GM23338 (cell line): ENCODE results near the gene DPH6. TPM values are rescaled to one million over a fixed set of nuclear protein-coding genes. Genes with fewer than 3 reads are reported as not detected.
A peak's percentile ranks its signal among the peaks of the same experiment; 100 is the strongest.

Source experiments
- ATAC-seq: fragments of 200-7000 bp; cut with Tn5 transposase; 3 replicates; pipeline ENCODE4 v1.9.1; 2020
- DNase-seq: peaks from one replicate; pipeline ENCODE4 v3.0.0-alpha.2; 2015; ENCODE audit warnings: low spot score
- H2AFZ ChIP-seq: fragments of 200-600 bp; sonication (generic); 2 replicates; pipeline ENCODE4 v1.8.0; 2016; ENCODE audit warnings: antibody characterized with exemption, mild to moderate bottlenecking, moderate library complexity
- H3F3A ChIP-seq: fragments of 200-600 bp; sonication (generic); replicated peaks from 2 replicates; pipeline ENCODE4 v1.8.0; 2017; ENCODE audit warnings: antibody characterized with exemption, mixed run types, low read depth
- H3K27ac ChIP-seq: fragments of 200-600 bp; sonication (generic); 2 replicates; pipeline ENCODE4 v1.6.1; 2016; ENCODE audit warnings: low read depth
- H3K27me3 ChIP-seq: fragments of 200-600 bp; sonication (generic); 2 replicates; pipeline ENCODE4 v1.8.0; 2016; ENCODE audit warnings: mild to moderate bottlenecking, mixed run types, moderate library complexity; ENCODE audit not compliant: insufficient read depth
- H3K36me3 ChIP-seq: fragments of 200-600 bp; sonication (generic); 2 replicates; pipeline ENCODE4 v1.8.0; 2016; ENCODE audit warnings: mild to moderate bottlenecking; ENCODE audit not compliant: insufficient read depth
- H3K4me1 ChIP-seq: fragments of 200-600 bp; sonication (generic); 2 replicates; pipeline ENCODE4 v1.8.0; 2016; ENCODE audit warnings: mild to moderate bottlenecking, moderate library complexity; ENCODE audit not compliant: insufficient read depth
- H3K4me2 ChIP-seq: fragments of 200-600 bp; sonication (generic); 2 replicates; pipeline ENCODE4 v1.7.1; 2017; ENCODE audit warnings: mixed run types
- H3K4me3 ChIP-seq: fragments of 200-600 bp; sonication (generic); 2 replicates; pipeline ENCODE4 v1.6.1; 2016; ENCODE audit warnings: mixed run types
- H3K79me2 ChIP-seq: fragments of 200-600 bp; sonication (generic); replicated peaks from 2 replicates; pipeline ENCODE4 v1.8.0; 2017; ENCODE audit warnings: mild to moderate bottlenecking; ENCODE audit not compliant: insufficient read depth
- H3K9me2 ChIP-seq: fragments of 200-600 bp; sonication (generic); 2 replicates; pipeline ENCODE4 v1.8.0; 2017; ENCODE audit not compliant: insufficient read depth
- H4K20me1 ChIP-seq: fragments of 200-600 bp; sonication (generic); replicated peaks from 2 replicates; pipeline ENCODE4 v1.8.0; 2017; ENCODE audit warnings: mild to moderate bottlenecking; ENCODE audit not compliant: insufficient read depth
- H3K27ac Mint-ChIP-seq: 2 replicates; pipeline ENCODE4 v1.8.0; 2020; ENCODE audit warnings: inconsistent platforms, mild to moderate bottlenecking, moderate library complexity, mixed read lengths
- H3K27me3 Mint-ChIP-seq: 3 replicates; pipeline ENCODE4 v1.8.0; 2022; ENCODE audit warnings: low read depth, mild to moderate bottlenecking, moderate library complexity, mixed read lengths, inconsistent platforms; ENCODE audit not compliant: insufficient read depth, poor library complexity
- H3K36me3 Mint-ChIP-seq: 3 replicates; pipeline ENCODE4 v1.8.0; 2021; ENCODE audit warnings: low read depth, mild to moderate bottlenecking, inconsistent platforms, moderate library complexity, mixed read lengths
- H3K4me1 Mint-ChIP-seq: 3 replicates; pipeline ENCODE4 v1.8.0; 2020; ENCODE audit warnings: mild to moderate bottlenecking, inconsistent platforms, mixed read lengths
- H3K4me3 Mint-ChIP-seq: 3 replicates; pipeline ENCODE4 v1.8.0; 2021; ENCODE audit warnings: moderate library complexity, mild to moderate bottlenecking, inconsistent platforms, mixed read lengths
- H3K9me3 Mint-ChIP-seq: 3 replicates; pipeline ENCODE4 v1.8.0; 2020; ENCODE audit warnings: moderate library complexity, mild to moderate bottlenecking, inconsistent platforms, mixed read lengths
- EZH2phosphoT487 ChIP-seq: fragments of 200-600 bp; sonication (generic); IDR thresholded peaks from one replicate; pipeline ENCODE4 v1.8.1; 2018; ENCODE audit warnings: antibody characterized with exemption; ENCODE audit not compliant: unreplicated experiment
- NANOG ChIP-seq: IDR thresholded peaks from 2 replicates; pipeline ENCODE4 v1.6.1; 2016; ENCODE audit warnings: antibody characterized with exemption, borderline replicate concordance
- POLR2AphosphoS5 ChIP-seq: IDR thresholded peaks from 2 replicates; pipeline ENCODE4 v1.6.1; 2016; ENCODE audit warnings: antibody characterized with exemption, low read depth
- ZNF462 ChIP-seq: fragments of 250-450 bp; sonication (Bioruptor Pico); IDR thresholded peaks from 2 replicates; pipeline ENCODE4 v1.5.0; 2020; ENCODE audit warnings: mild to moderate bottlenecking, moderate library complexity
- polyA plus RNA-seq: library from polyadenylated mRNA; unstranded; fragments of >200 nt; fragmentation: Nextera tagmentation; extraction: Ambion mirVana; gene quantifications from 2 replicates; pipeline ENCODE4 v1.2.1, GENCODE V29; 2016
- total RNA-seq: library from RNA; depleted of rRNA; stranded (reverse); fragments of >200 nt; shearing (Covaris generic); gene quantifications from 2 replicates; pipeline ENCODE4 v1.2.3, GENCODE V29; 2014

DPH6 gene
- total and polyA plus RNA-seq, 2 experiments from 2014 or later: 37.9 to 46.9 TPM

GRCh38 chr15:35529784-35530183 is 16.2 kb downstream of the DPH6 start:
- H3K9me3 Mint-ChIP-seq: peaks cover 3% of the 10 kb centered on the region; the same call in 1 of the 3 replicates
- no peaks in the 10 kb centered on the region for H3K4me1 Mint-ChIP-seq
- Histone ChIP-seq H3K27me3 (no peaks in the 10 kb centered on the region), H3K4me2 (no peak overlapping the region), H3F3A (no peaks in the 10 kb centered on the region), H3K4me3 (no peak overlapping the region), H3K79me2 (no peaks in the 10 kb centered on the region), H4K20me1 (no peaks in the 10 kb centered on the region), H3K9me2 (no peaks in the 10 kb centered on the region), H3K27ac (no peak overlapping the region), H2AFZ (no peak overlapping the region), H3K36me3 (0 out of 2 replicates have a peak, but pooled peaks cover 7% of the 10 kb centered on the region), H3K4me1 (no peaks in the 10 kb centered on the region)
- DNase-seq: no peak
- TF ChIP-seq ZNF462 (CRISPR knock-in tag) (no peak), EZH2phosphoT487 (no peak), POLR2AphosphoS5 (no peak), NANOG (no peak)
- no peaks in the 10 kb centered on the region for H3K27me3 Mint-ChIP-seq
- H3K27ac Mint-ChIP-seq: no peak overlapping the region
- no peak for ATAC-seq
- H3K36me3 Mint-ChIP-seq: peaks cover 10% of the 10 kb centered on the region
- no peak overlapping the region for H3K4me3 Mint-ChIP-seq

GRCh38 chr15:35522061-35522460 is 23.9 kb downstream of the DPH6 start:
- peak; percentile 27; the same call in 1 of the 3 replicates for ATAC-seq
- H3K27ac Mint-ChIP-seq: peak overlapping the region; percentile 82
- peak overlapping the region; percentile 9; the same call in 1 of the 2 replicates for H3K4me2 ChIP-seq

More at GRCh38 chr15:35522061-35522460, 23.9 kb downstream of the DPH6 start:
- no peaks in the 10 kb centered on the region for H4K20me1 ChIP-seq
- no peak overlapping the region for H3K4me3 Mint-ChIP-seq
- peaks cover 34% of the 10 kb centered on the region for H3K4me1 Mint-ChIP-seq
- H2AFZ ChIP-seq: no peak overlapping the region
- no peaks in the 10 kb centered on the region for H3K36me3 Mint-ChIP-seq
- DNase-seq: peak; percentile 35
- no peaks in the 10 kb centered on the region for H3K9me3 Mint-ChIP-seq
- no peak for TF ChIP-seq POLR2AphosphoS5
- no peaks in the 10 kb centered on the region for H3K9me2 ChIP-seq
- H3K4me1 ChIP-seq: peaks cover 37% of the 10 kb centered on the region
- no peaks in the 10 kb centered on the region for H3K79me2 ChIP-seq
- H3K27me3 ChIP-seq: no peaks in the 10 kb centered on the region
- no peaks in the 10 kb centered on the region for H3K36me3 ChIP-seq
- no peak overlapping the region for H3K4me3 ChIP-seq
- H3F3A ChIP-seq: no peaks in the 10 kb centered on the region
- H3K27ac ChIP-seq: no peak overlapping the region
- H3K27me3 Mint-ChIP-seq: no peaks in the 10 kb centered on the region
